Right lobe of liver (tissue), 6 donors: ENCODE measurements around the gene TCP11L2. TPM values are rescaled to one million over a fixed set of nuclear protein-coding genes. Genes with fewer than 3 reads are reported as not detected.

Experiments
- ATAC-seq, 4 donors: fragments of 200-7000 bp; cut with Tn5 transposase; one replicate each; pipeline ENCODE4 v1.9.1; 2020; ENCODE audit warnings: mild to moderate bottlenecking in 4 of 4, moderate library complexity in 4 of 4
- DNase-seq, 3 donors: peaks; one replicate each; pipeline ENCODE4 v3.0.0-alpha.2; 2020
- H3K27ac ChIP-seq, 3 donors: fragments of 200-600 bp; one replicate each; pipeline ENCODE4 v1.8.0; 2022
- H3K27me3 ChIP-seq, 2 donors: fragments of 200-600 bp; one replicate each; pipeline ENCODE4 v1.8.0; 2022
- H3K36me3 ChIP-seq, 4 donors: fragments of 200-600 bp; sonication (generic) in 1 of 4; one replicate each; pipeline versions ENCODE4 v1.5.1 to v1.8.0; 2017 to 2022; ENCODE audit warnings: control low read depth in 1 of 4
- H3K4me1 ChIP-seq, 4 donors: fragments of 200-600 bp; sonication (generic) in 1 of 4; one replicate each; pipeline versions ENCODE4 v1.5.1 to v1.8.0; 2017 to 2022; ENCODE audit warnings: control low read depth in 1 of 4
- H3K4me3 ChIP-seq, 3 donors: fragments of 200-600 bp; one replicate each; pipeline ENCODE4 v1.8.0; 2022
- H3K9me3 ChIP-seq, 4 donors: fragments of 200-600 bp; sonication (generic) in 1 of 4; one replicate each; pipeline versions ENCODE4 v1.5.1 to v1.8.0; 2017 to 2022; ENCODE audit warnings: control low read depth in 1 of 4
- CTCF ChIP-seq, 4 donors: fragments of 200-600 bp in 3 of 4; fragments of 450-650 bp in 1 of 4; IDR thresholded peaks; one replicate each; pipeline versions ENCODE4 v1.5.1 to v1.8.0; 2016 to 2022; ENCODE audit warnings: antibody characterized with exemption in 4 of 4, mild to moderate bottlenecking in 2 of 4
- POLR2A ChIP-seq: fragments of 450-650 bp; IDR thresholded peaks from one replicate; pipeline ENCODE4 v1.6.1; 2017; ENCODE audit warnings: antibody characterized with exemption, mild to moderate bottlenecking
- WGBS: methylation state at CpG from one replicate; pipeline ENCODE4 v1.1.6; 2018; ENCODE audit warnings: low coverage, low lambda C conversion rate; ENCODE audit not compliant: insufficient coverage; ENCODE audit errors: missing lambda C conversion rate; 5-methylcytosine and 5-hydroxymethylcytosine counted together
- intact Hi-C, 2 donors: fragments of 100-400 bp; cut with DNase I; formaldehyde crosslinking; loops; one replicate each; pipeline versions ENCODE4 v1.11.2 to v1.14.1; 2022
- small RNA-seq, 2 experiments: library from RNA; depleted of rRNA; stranded (forward); fragments of <200 nt; gene quantifications; one replicate each; pipeline ENCODE3, GENCODE V24; 2016
- total RNA-seq, 6 experiments: library from RNA; depleted of rRNA in 2 of 6; stranded (reverse); fragments of >200 nt in 2 of 6; fragmentation: NEBNext Ultra II Directional in 3 of 6; extraction: Animal tissue kit (Norgen Biotek cat#: 25700) in 3 of 6; gene quantifications; one replicate each; pipeline versions ENCODE4 v1.1.0 to v1.2.4, GENCODE V29; 2016 to 2023
- donor health status: DM: no; HTN: yes; CAD: no.
- donor health status: DM: no; HTN: no; CAD: no.
- donor health status: DM: no; HTN: no; CAD: no.
- donor health status: DM: no; HTN: yes; CAD: no.
- donor health status: DM: no; HTN: yes; CAD: no.

The TCP11L2 gene
- total RNA-seq, 6 experiments from 2014 or later: 7.3 to 14.2 (median 10.5) TPM

GRCh38 chr12:106389151-106389550 lies 86.6 kb downstream of the TCP11L2 start:
- 93% methylated on average over 4 of the region's 4 CpGs for WGBS
- Histone ChIP-seq H3K4me1 (no peaks in the 10 kb centered on the region), H3K27ac (no peak overlapping the region), H3K27me3 (no peaks in the 10 kb centered on the region), H3K36me3 (peaks cover 0 to 7% (median 2%) of the 10 kb centered on the region in 4 donors), H3K9me3 (no peaks in the 10 kb centered on the region), H3K4me3 (no peak overlapping the region)
- no peak for DNase-seq
- intact Hi-C loops: no loop called here
- no peak for TF ChIP-seq CTCF (IDR thresholded peaks at IDR 0.05)
- no peak for TF ChIP-seq POLR2A
- no peak for ATAC-seq

- intact Hi-C loops: no loop called here
- Histone ChIP-seq H3K4me1 (no peaks in the 10 kb centered on the region), H3K27me3 (no peaks in the 10 kb centered on the region), H3K27ac (no peak overlapping the region), H3K9me3 (no peaks in the 10 kb centered on the region), H3K36me3 (peaks cover 0 to 20% (median 5%) of the 10 kb centered on the region in 4 donors), H3K4me3 (no peak overlapping the region)
- DNase-seq: no peak
- WGBS: 67% methylated on average over 1 of the region's 1 CpG
- ATAC-seq: no peak
- TF ChIP-seq POLR2A: no peak
- TF ChIP-seq CTCF (IDR thresholded peaks at IDR 0.05): no peak
Observed at GRCh38 chr12:106392759-106393158, 90.2 kb downstream of the TCP11L2 start.

Small RNAs within 50 kb of the gene (small RNA-seq; reads per million reads assigned to genes)
- gene RNU7-94P: 0 reads per million in 2 experiments

Other genes with a start within 250 kb of the TCP11L2 start
- gene NUAK1, start 163.8 kb upstream of the TCP11L2 start, total RNA-seq: 10 to 100 TPM in 1 of 6 experiments, 1 to 10 TPM in 5; 2.0 to 11.0 (median 3.5) TPM
- gene CKAP4, start 54.7 kb upstream of the TCP11L2 start, total RNA-seq: 10 to 100 TPM; 16.8 to 43.7 (median 28.3) TPM
- 10 to 100 TPM in 1 of 6 experiments, 1 to 10 TPM in 5; 6.8 to 10.9 (median 8.7) TPM for gene POLR3B, start 55.0 kb downstream of the TCP11L2 start, total RNA-seq